Measurements from ENCODE around the gene THOC2.

The THOC2 gene

GRCh38 chrX:123749643-123750042, 16.8 kb upstream of the THOC2 start:
- no peaks in the 10 kb centered on the region for H3K36me3 ChIP-seq
- no peak for TF ChIP-seq CTCF (IDR thresholded peaks at IDR 0.05)
- no peak overlapping the region for H3K27ac ChIP-seq
- H3K27me3 ChIP-seq: no peaks in the 10 kb centered on the region
- no peak overlapping the region for H3K4me3 ChIP-seq
- no peaks in the 10 kb centered on the region for H3K4me1 ChIP-seq
- intact Hi-C loops (cut with DNase I; ENCODE audit: low total_unique reads): no loop called here
- H3K9me3 ChIP-seq: no peaks in the 10 kb centered on the region
- no peak for DNase-seq

GRCh38 chrX:123745511-123745910, 12.7 kb upstream of the THOC2 start:
- no peaks in the 10 kb centered on the region for H3K9me3 ChIP-seq
- DNase-seq: no peak
- TF ChIP-seq CTCF (IDR thresholded peaks at IDR 0.05): no peak
- H3K4me1 ChIP-seq: no peaks in the 10 kb centered on the region
- intact Hi-C loops (cut with DNase I; ENCODE audit: low total_unique reads): no loop called here
- no peaks in the 10 kb centered on the region for H3K36me3 ChIP-seq
- H3K4me3 ChIP-seq: no peak overlapping the region
- H3K27me3 ChIP-seq: no peaks in the 10 kb centered on the region
- H3K27ac ChIP-seq: no peak overlapping the region

- Histone ChIP-seq H3K27me3 (no peaks in the 10 kb centered on the region), H3K27ac (no peak overlapping the region), H3K4me3 (no peak overlapping the region), H3K4me1 (no peaks in the 10 kb centered on the region), H3K36me3 (no peaks in the 10 kb centered on the region), H3K9me3 (no peaks in the 10 kb centered on the region)
- no peak for TF ChIP-seq CTCF (IDR thresholded peaks at IDR 0.05)
- intact Hi-C loops (cut with DNase I; ENCODE audit: low total_unique reads): no loop called here
- DNase-seq: no peak
These were observed 10.5 kb upstream of the THOC2 start for GRCh38 chrX:123743312-123743711.

GRCh38 chrX:123742440-123742839, 9.6 kb upstream of the THOC2 start:
- Histone ChIP-seq H3K27me3 (no peaks in the 10 kb centered on the region), H3K27ac (no peak overlapping the region), H3K4me3 (no peak overlapping the region), H3K4me1 (no peaks in the 10 kb centered on the region), H3K9me3 (no peaks in the 10 kb centered on the region), H3K36me3 (no peaks in the 10 kb centered on the region)
- intact Hi-C loops (cut with DNase I; ENCODE audit: low total_unique reads): no loop called here
- TF ChIP-seq CTCF (IDR thresholded peaks at IDR 0.05): no peak
- DNase-seq: no peak

GRCh38 chrX:123740536-123740935, 7.7 kb upstream of the THOC2 start:
- no peaks in the 10 kb centered on the region for H3K36me3 ChIP-seq
- DNase-seq: no peak
- no peaks in the 10 kb centered on the region for H3K4me1 ChIP-seq
- intact Hi-C loops (cut with DNase I; ENCODE audit: low total_unique reads): no loop called here
- no peak for TF ChIP-seq CTCF (IDR thresholded peaks at IDR 0.05)
- H3K27ac ChIP-seq: no peak overlapping the region
- no peaks in the 10 kb centered on the region for H3K27me3 ChIP-seq
- H3K4me3 ChIP-seq: no peak overlapping the region
- no peaks in the 10 kb centered on the region for H3K9me3 ChIP-seq

GRCh38 chrX:123740006-123740405, 7.2 kb upstream of the THOC2 start:
- Histone ChIP-seq H3K27me3 (no peaks in the 10 kb centered on the region), H3K4me3 (no peak overlapping the region), H3K27ac (no peak overlapping the region), H3K36me3 (no peaks in the 10 kb centered on the region), H3K4me1 (no peaks in the 10 kb centered on the region), H3K9me3 (no peaks in the 10 kb centered on the region)
- intact Hi-C loops (cut with DNase I; ENCODE audit: low total_unique reads): no loop called here
- TF ChIP-seq CTCF (IDR thresholded peaks at IDR 0.05): no peak
- DNase-seq: no peak

All from tibial artery (tissue), 4 donors.